Esophagus squamous epithelium (tissue), 5 donors: ENCODE measurements around the gene STON2. TPM values are rescaled to one million over a fixed set of nuclear protein-coding genes. Genes with fewer than 3 reads are reported as not detected.

Experiments
- DNase-seq: peaks from one replicate; lab custom pipeline; 2025; lab: John Stamatoyannopoulos, UW
- H3K27ac ChIP-seq, 4 donors: fragments of 200-600 bp; sonication (generic); one replicate each; pipeline ENCODE4 v1.5.1; 2016 to 2019; ENCODE audit warnings: mild to moderate bottlenecking in 1 of 4
- H3K27me3 ChIP-seq, 4 donors: fragments of 200-600 bp; sonication (generic); 1 replicate in 3 of 4; 2 replicates in 1 of 4; pipeline versions ENCODE4 v1.5.1 to v1.6.0; 2017 to 2021; ENCODE audit warnings: antibody characterized with exemption in 1 of 4
- H3K36me3 ChIP-seq, 3 donors: fragments of 200-600 bp; sonication (generic); one replicate each; pipeline ENCODE4 v1.5.1; 2016 to 2019
- H3K4me1 ChIP-seq, 3 donors: fragments of 200-600 bp; sonication (generic); one replicate each; pipeline ENCODE4 v1.5.1; 2017 to 2019
- H3K4me3 ChIP-seq, 4 donors: fragments of 200-600 bp; sonication (generic); 1 replicate in 3 of 4; 2 replicates in 1 of 4; pipeline ENCODE4 v1.5.1; 2016 to 2019; ENCODE audit warnings: mild to moderate bottlenecking in 2 of 4, moderate library complexity in 1 of 4
- H3K9me3 ChIP-seq, 3 donors: fragments of 200-600 bp; sonication (generic); one replicate each; pipeline ENCODE4 v1.5.1; 2016 to 2019
- CTCF ChIP-seq, 6 experiments: fragments of 450-650 bp in 4 of 6; fragments of 200-600 bp in 2 of 6; sonication (generic) in 2 of 6; IDR thresholded peaks; one replicate each; pipeline ENCODE4 v1.5.1; 2016 to 2019; ENCODE audit warnings: antibody characterized with exemption in 6 of 6, mild to moderate bottlenecking in 4 of 6, moderate library complexity in 4 of 6
- POLR2A ChIP-seq, 4 donors: fragments of 450-650 bp; IDR thresholded peaks; one replicate each; pipeline ENCODE4 v1.6.1; 2017; ENCODE audit warnings: antibody characterized with exemption in 4 of 4, mild to moderate bottlenecking in 4 of 4, moderate library complexity in 3 of 4
- WGBS, 2 donors: methylation state at CpG; one replicate each; pipeline ENCODE4 v1.1.5; 2018; 5-methylcytosine and 5-hydroxymethylcytosine counted together
- intact Hi-C: fragments of 100-400 bp; cut with DNase I; formaldehyde crosslinking; loops from one replicate; pipeline ENCODE4 v1.15.0; 2022
- total RNA-seq, 4 donors: library from RNA; depleted of rRNA; stranded (reverse); fragments of >200 nt; gene quantifications; one replicate each; pipeline ENCODE4 v1.1.0, GENCODE V29; 2016
- donor health status: DM: yes; HTN: yes; CAD: no.

STON2 gene
- total RNA-seq, 4 donors from 2014 or later = 58.7 to 71.6 (median 67.1) TPM

DNA sequence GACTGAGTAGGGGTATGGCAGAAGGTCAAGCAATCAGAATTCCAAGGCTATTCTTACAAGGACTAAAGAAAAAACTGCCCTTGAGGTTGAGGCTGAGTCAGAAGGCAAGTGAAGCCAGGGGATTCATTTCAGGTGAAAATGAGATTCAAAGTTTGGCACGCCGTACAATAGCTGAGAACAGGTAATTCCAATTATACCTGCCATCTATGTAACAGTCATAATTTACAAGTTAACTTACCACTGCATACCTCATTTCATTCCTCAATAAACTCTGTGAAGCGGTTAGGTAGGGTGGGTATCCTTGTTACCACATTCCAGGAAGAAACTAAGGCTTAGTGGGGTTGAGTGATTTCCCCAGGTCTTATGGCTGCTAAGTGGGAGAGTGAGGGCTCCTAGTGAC lies 64.1 kb downstream of the STON2 start:
- peaks cover 7 to 30% (median 8%) of the 10 kb centered on the region in 3 donors for H3K4me1 ChIP-seq
- no peak for TF ChIP-seq CTCF (IDR thresholded peaks at IDR 0.05)
- no peak for TF ChIP-seq POLR2A (IDR thresholded peaks at IDR 0.05)
- no peaks in the 10 kb centered on the region for H3K27me3 ChIP-seq
- no peak overlapping the region for H3K4me3 ChIP-seq
- WGBS, 2 donors = 60 to 61% methylated on average over 3 of the region's 3 CpGs
- no peaks in the 10 kb centered on the region for H3K36me3 ChIP-seq
- intact Hi-C loops = no loop called here
- no peak overlapping the region for H3K27ac ChIP-seq
- no peaks in the 10 kb centered on the region for H3K9me3 ChIP-seq
- no peak for DNase-seq

GRCh38 chr14:81332725-81333124 lies 67.4 kb downstream of the STON2 start:
- TF ChIP-seq CTCF (IDR thresholded peaks at IDR 0.05) = no peak
- no peak for TF ChIP-seq POLR2A (IDR thresholded peaks at IDR 0.05)
- H3K4me1 ChIP-seq = peaks cover 8 to 62% (median 16%) of the 10 kb centered on the region in 3 donors
- WGBS, 2 donors = 96 to 100% methylated on average over 1 of the region's 1 CpG
- H3K27ac ChIP-seq = no peak overlapping the region
- no peaks in the 10 kb centered on the region for H3K36me3 ChIP-seq
- H3K4me3 ChIP-seq = no peak overlapping the region
- intact Hi-C loops = no loop called here
- no peak for DNase-seq
- H3K9me3 ChIP-seq = no peaks in the 10 kb centered on the region
- no peaks in the 10 kb centered on the region for H3K27me3 ChIP-seq

GRCh38 chr14:81331229-81332021 lies 68.7 kb downstream of the STON2 start:
- intact Hi-C loops = no loop called here
- Histone ChIP-seq H3K4me1 (peaks cover 8 to 69% (median 16%) of the 10 kb centered on the region in 3 donors), H3K27me3 (no peaks in the 10 kb centered on the region), H3K9me3 (no peaks in the 10 kb centered on the region), H3K4me3 (no peak overlapping the region), H3K36me3 (no peaks in the 10 kb centered on the region), H3K27ac (peak overlapping the region; percentile 39 to 84 (median 77))
- no peak for DNase-seq
- no peak for TF ChIP-seq POLR2A (IDR thresholded peaks at IDR 0.05)
- no peak for TF ChIP-seq CTCF (IDR thresholded peaks at IDR 0.05)
- WGBS, 2 donors = 38 to 48% methylated on average over 3 to 4 of the region's 4 CpGs

DNA sequence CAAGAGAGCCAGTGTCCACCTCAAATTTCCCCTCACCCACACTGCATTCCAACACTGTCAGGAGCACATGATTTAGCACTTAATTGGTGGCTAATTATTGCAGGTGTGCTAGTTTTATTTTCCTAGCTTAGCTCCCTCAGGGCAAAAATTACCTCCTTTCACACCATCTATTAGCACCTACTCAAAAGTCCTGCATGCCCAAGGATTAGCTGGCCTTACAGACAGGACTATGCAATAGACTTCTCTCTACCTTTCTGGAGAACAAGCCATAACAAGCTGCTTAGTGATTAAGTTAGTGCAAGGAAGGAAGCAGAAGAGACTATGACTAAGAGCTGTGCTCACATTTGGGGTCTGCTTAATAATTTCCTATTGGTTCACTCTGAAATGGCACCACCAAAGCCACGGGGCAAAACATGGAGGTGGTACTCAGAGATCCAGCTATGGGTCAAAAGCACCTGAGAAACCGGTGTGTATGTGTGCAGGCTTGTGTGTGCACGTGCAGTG lies 69.5 kb downstream of the STON2 start:
- H3K4me1 ChIP-seq = peaks cover 13 to 69% (median 16%) of the 10 kb centered on the region in 3 donors
- intact Hi-C loops = no loop called here
- H3K27me3 ChIP-seq = no peaks in the 10 kb centered on the region
- H3K36me3 ChIP-seq = no peaks in the 10 kb centered on the region
- WGBS, 2 donors = 22 to 51% methylated on average over 3 of the region's 3 CpGs
- H3K4me3 ChIP-seq = no peak overlapping the region
- no peak for DNase-seq
- no peaks in the 10 kb centered on the region for H3K9me3 ChIP-seq
- TF ChIP-seq POLR2A (IDR thresholded peaks at IDR 0.05) (no peak), CTCF (IDR thresholded peaks at IDR 0.05) (no peak)
- H3K27ac ChIP-seq = peak overlapping the region; percentile 39 to 84 (median 77)

GRCh38 chr14:81329640-81330381 lies 70.3 kb downstream of the STON2 start:
- H3K9me3 ChIP-seq = no peaks in the 10 kb centered on the region
- 37 to 54% methylated on average over 9 of the region's 9 CpGs for WGBS, 2 donors
- no peak for DNase-seq
- peak overlapping the region in 1 of 4 donors; percentile 22 for H3K4me3 ChIP-seq
- H3K27ac ChIP-seq = peak overlapping the region; percentile 67 to 84 (median 77)
- TF ChIP-seq CTCF (IDR thresholded peaks at IDR 0.05) (peak in 3 of 6 experiments; percentile 19 to 53 (median 24)), POLR2A (IDR thresholded peaks at IDR 0.05) (no peak)
- H3K36me3 ChIP-seq = no peaks in the 10 kb centered on the region
- no peaks in the 10 kb centered on the region for H3K27me3 ChIP-seq
- peaks cover 16 to 73% (median 16%) of the 10 kb centered on the region in 3 donors for H3K4me1 ChIP-seq
- intact Hi-C loops = no loop called here
